IPS DF 19.7 (cell line): ENCODE data around the gene DRGX.

Experiments
- DNase-seq: peaks from one replicate; pipeline ENCODE4 v3.0.0-alpha.2; 2013; ENCODE audit warnings: low read depth, low spot score

Gene DRGX

DNA sequence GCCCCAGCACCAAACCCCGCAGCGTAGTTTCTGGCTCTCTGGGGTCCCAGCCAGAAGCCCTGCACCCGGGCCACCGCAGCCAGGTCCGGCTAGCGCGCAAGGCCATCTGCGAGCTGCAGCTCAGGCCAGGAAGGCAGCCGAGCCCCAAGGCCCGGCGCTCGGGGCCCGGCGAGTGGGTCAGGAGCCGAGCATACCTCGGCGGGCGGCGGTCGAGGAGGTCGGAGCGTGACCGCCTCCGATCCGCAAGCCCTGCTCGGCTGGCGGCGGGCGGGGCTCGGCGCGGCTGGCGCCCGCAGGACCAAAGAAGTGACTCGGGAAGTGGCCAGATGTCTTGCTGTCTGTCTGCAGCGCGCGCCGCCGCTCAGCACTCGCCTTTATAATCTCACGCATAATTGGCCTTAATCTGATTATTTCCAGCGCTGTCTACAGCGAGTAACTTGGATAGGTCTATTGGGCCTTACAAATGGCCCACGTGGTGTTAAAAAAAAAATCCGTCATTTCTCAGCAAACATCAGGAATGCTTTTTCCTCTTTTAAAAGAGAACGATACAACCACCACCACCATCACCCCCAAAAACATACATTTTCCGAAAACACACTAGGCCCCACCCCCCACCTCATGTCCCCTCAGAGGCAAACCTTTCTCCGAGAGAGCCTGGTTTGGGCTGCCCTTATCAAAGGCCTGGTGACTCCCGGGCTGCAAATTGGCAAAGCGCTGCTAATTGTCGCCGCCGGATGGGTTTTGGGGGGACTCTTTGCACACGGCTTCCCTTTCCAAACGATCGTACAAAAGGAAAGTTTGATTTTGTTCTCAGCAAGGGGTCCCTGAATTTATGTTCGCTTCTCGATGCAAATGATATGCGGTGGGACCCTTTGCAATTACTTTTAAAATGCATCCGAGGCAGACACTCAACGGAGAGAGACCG lies at the start of gene DRGX:
Gene DRGX (minus strand): TSS at position 349 of the 925 bp plus-strand sequence. CDS start 649 bp downstream, outside the sequence.
- no peak for DNase-seq

GRCh38 chr10:49444349-49444748 lies 48.5 kb upstream of the DRGX start:
- no peak for DNase-seq

GRCh38 chr10:49442863-49443262 lies 47.0 kb upstream of the DRGX start:
- no peak for DNase-seq

DNA sequence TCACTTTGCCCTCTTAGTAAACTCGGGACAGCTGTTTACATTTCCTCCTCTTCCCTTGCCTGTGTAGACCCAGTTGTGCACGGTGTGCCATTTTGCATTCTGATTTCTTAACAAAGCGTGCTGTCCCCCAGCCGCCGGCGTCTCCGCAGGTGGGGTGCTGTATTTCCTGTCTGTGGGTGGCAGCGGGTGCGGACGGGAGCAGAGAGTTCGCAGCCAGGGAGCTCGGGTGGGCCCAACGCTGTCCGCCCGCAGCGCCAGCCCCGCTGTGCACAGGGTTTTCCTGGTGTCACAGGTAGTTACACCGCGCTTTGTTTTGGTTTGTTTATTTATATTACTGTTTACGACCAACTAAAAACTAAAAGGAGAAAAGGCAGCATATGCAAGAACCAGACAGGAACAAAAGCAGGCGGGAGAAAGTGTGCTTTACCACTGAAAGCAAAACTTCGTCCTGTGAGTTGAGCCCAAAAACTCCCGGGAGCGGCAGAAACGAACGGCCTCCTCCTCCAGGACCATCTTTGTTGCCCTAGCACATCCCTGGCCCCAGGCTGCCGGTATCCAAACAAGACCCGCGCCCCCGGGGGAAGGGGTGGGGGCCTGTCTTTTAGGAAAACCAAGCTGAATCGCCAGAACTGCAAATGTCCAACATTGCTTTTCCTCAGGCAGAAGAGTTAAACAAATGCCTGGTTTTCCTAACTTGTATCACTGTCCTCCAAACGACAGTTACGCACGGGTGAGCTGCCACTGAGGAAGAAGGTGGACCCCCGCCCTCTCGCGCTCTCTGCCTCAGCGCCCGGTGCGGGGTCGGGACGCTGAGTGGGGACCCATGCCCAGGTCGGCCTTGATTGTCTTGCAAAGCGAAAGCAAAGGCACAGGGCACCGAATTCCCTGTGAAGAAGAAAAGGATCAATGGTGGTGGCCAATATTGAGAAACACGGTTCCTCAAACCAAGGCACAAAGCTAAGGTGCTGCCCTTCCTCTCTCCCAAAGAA lies 45.9 kb upstream of the DRGX start:
- DNase-seq = no peak

GRCh38 chr10:49435225-49435624 lies 39.3 kb upstream of the DRGX start:
- no peak for DNase-seq

GRCh38 chr10:49433069-49433468 lies 37.2 kb upstream of the DRGX start:
- no peak for DNase-seq

- DNase-seq = no peak
Measured at GRCh38 chr10:49431426-49431825, 35.5 kb upstream of the DRGX start.

DNA sequence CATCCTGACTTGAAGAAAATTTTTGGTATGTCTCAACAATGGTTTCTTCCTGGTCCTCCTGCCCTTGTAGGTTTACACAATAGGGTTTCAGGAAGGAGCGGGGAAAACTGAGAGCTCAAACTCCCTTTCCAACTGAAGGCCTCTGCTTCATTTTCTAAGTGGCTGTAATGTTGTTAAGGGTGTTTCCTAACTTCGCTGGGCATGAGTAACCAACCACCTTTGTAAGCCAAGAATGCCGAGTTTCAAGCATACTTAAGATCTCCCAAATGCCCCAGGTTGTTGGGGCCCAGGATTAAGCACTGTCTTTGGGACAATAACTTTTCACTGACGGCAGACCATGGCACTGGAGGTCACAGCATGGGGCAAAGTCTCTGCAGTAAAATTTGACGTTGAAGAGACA lies 33.6 kb upstream of the DRGX start:
- DNase-seq = no peak

DNA sequence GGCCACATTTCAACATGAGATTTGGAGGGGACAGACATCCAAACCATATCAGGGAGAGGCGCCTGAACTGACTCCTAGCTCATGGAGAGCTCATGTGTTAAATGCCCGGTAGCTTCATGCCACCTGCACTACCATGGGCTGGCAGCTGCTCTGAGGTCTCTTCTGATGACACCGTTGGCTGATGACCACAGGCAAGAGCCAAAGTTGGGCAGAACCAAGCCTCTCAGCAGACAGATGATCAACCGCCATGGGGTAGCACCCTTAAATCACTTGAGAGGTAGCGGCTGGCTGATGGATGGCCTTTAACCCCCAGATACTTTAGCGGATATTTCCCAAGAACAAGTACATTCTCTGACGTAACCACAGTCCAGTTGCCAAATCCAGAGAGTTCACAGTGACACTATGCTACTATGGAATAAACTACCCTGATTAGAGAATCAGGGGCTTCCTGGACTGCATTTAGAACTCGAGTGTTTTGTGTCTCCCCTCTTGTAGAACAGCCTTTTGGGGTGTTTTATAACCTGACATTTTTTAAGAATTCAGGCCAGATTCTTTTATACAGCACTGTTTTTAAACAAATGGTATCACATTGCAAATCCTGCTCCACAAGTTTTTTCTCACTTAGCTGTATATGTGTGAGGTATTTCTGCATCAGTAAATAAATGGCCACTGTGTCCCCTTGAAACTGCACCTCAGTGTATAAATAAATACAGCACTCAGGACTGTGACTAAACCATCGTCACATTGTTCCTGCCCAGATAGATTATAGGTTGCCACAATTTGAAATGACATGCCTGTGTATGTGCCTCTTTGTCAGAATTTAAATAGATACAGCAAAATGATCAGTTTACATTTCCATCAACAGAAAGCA lies 30.8 kb upstream of the DRGX start:
- no peak for DNase-seq

GRCh38 chr10:49419005-49419404 lies 23.1 kb upstream of the DRGX start:
- no peak for DNase-seq

- DNase-seq = no peak
Measured at GRCh38 chr10:49418328-49418727, 22.4 kb upstream of the DRGX start.

GRCh38 chr10:49418053-49418326 lies 22.1 kb upstream of the DRGX start:
- no peak for DNase-seq

- no peak for DNase-seq
Measured at GRCh38 chr10:49417311-49418052, 21.6 kb upstream of the DRGX start.

- DNase-seq = no peak
Measured at GRCh38 chr10:49415846-49416245, 20.0 kb upstream of the DRGX start.

DNA sequence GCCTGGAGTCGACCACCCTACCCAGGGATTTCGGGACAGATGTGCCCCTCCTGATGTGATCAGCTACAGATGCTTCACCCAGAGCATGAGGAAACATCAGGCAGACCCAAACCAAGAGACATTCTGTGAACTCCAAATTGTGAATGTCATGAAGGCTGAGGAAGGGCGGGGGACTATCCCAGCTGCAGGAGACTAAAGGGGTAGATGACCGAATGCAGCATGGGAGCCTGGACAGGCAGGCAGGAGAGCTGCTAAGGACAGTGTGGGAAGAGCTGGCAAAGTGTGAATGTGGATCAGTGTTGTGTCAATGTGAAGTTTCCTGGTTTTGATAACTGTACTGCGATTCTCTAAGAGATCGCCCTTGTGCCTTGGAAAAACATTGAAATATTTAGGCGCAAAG lies 19.2 kb upstream of the DRGX start:
- DNase-seq = no peak

GRCh38 chr10:49414496-49414895 lies 18.6 kb upstream of the DRGX start:
- DNase-seq = no peak

DNA sequence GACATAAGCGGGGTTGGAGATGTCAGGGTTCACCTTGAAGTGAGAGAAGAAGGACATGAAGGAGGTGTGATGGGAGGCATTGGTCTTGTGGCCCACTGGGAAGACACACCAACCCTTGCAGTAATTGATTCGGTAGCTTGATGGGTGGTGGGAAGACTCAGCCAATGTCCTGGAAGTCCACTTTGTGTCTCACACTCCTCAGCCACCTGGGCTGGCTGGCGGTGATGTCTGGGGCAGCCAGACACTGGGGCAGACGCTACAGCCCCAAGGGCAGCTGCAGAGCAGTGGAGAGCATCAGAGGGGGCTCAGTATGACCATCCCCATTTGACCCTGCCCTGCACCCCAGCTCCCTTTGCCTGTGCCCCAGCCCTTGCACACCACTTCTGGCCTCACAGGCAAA lies 16.7 kb upstream of the DRGX start:
- no peak for DNase-seq

DNA sequence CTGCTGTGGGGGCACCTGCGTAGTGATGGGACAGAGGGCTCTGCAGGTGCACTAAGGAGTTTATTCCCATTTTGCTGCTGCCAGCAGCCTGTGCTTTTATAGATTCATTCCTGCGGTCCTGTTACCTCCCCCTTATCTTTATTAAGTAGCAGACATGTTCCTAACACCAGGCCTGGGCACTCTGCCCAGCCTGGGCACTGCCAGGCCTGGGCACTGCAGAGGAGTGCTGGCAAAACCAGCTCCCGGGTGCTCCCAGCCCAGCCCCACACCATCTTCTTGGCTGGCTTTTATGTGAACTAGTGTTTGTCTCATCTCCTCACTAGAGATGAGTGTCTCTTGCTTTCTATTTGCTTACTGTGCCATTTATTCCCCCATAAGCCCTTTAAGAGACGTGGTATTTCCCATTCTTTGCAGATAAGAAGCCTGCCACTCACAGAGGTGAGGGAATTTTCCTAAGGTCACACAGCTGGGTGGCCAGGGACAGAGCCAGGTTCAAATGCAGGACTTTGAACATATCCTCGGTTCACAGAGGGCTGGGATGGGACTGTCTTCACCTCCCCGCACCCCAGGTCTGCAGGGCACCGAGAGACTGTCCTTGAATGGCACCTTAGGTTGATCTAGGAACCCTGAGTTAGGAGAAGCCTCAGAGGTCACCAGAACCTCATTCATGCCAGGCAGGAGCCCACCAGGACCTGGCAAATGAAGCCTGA lies 14.6 kb upstream of the DRGX start:
- DNase-seq = no peak

- DNase-seq = no peak
Measured at GRCh38 chr10:49409755-49410154, 13.9 kb upstream of the DRGX start.
